UCSD-AML1 (cell line): ENCODE measurements around the gene TRNT1.

ENCODE experiments used
- DNase-seq: peaks from one replicate; lab custom pipeline; 2025; ENCODE audit not compliant: unreplicated experiment; lab: John Stamatoyannopoulos, UW

Gene TRNT1

GRCh38 chr3:3110749-3111361 lies 15.9 kb upstream of the TRNT1 start:
- no peak for DNase-seq

DNA sequence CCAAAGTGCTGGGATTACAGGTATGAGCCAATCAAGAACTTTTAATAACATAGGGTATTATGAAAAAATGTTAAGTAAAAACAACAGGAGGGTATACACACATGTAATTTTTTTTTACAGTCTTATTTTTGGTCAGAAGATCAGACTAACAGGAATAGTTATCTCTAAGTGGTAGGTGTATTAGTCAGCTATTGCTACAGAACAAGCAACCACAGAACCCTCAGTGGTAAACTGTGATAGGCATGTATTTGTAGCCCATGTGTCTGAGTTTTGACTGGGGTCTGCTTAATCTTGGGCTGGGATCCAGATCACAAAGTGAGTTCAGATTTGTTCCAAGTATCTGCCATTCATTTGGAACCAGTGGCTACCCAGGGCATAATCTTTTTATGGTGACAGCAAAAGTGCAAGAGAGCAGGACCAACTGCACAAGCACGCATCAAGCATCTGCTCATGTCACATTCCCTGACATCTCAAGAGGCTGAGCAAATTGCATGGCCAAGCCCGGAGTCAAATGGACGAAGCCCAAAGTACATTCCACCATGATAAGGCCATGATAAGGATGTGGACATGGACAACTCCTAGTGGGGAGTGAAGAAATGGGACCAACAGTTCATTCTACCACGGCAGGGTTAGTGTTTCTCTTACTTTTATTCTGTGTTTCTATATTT lies 13.6 kb upstream of the TRNT1 start:
- no peak for DNase-seq

DNA sequence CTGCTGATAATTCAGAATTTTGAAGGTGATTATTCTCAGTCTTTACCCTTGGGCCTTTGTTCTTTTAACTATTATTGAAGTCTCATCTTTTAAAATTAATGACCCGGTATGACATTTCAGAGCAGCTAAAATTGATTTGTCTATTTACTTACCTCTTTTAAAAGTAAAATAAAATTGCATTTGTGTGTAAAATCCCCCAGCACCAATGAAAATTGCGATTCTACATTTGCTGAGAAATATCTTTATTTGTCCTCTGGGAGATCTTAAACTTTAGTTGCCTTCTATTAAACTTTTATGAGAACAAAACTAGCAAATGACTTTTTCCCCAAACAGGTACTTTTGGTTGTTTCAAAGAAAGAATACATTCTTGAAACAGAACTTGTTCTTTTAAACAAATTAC lies 9.1 kb upstream of the TRNT1 start:
- DNase-seq, result no peak

DNA sequence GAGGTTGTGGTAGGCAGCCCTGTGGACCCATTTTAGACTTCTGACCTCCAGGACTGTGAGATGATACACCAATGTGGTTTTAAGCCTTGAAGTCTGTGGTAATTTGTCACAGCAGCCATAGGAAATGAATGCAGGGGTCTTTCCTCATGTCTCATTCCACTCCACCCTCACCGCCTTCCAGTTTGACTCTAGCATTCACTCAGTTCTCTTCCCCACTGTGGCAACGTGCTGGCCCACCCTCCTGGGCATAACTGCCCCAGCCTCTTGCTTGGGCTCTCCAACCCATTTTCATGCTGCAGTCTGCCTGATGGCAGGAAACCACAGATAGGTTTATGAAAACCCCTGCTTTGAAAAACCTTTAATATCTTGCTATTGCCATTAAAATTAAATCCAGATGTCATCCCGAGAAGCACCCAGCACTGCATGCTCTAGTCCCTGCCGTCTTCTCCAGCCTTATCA lies 7.3 kb upstream of the TRNT1 start:
- no peak for DNase-seq

DNA sequence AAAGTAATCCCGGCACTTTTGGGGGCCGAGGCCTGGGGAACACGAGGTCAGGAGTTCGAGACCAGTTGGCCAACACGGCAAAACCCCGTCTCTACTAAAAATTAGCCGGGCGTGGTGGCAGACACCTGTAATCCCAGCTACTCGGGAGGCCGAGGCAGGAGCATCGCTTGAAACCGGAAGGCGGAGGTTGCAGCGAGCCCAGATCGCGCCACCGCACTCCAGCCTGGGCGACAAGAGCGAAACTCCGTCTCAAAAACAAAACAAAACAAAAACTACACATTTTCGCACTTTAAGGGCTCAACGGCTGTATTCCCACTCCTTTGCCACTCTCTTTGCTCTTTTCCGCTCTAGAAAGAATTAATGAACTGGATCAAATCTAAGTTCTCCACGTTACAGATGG lies 763 bp upstream of the TRNT1 start:
- no peak for DNase-seq

DNA sequence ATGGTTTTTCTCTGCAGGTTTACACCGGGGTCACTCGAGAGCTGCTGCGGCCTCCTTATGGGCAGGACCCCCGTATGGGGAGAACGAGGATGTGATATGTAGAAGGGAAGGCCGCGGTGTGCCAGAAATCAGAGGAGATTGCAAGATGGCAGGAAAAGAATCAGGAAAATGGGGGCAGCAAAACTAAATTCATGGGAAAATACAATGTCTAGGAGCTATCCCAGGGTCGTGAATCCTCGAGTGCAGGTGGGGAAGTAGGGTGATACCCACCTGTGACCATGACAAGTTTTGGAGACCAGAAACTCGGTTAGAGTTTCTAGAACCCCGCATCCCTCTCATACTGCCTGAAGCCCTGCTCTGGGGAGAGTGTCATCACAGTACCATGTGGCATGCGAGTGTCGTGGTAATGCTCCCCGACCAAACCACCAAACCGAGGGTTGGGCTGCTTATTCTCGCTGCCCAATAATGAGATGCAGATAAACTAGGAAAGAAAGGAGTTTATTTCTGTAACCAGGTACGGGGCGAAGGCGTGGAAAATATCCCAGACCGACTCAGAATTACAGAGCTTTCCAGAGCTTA lies 781 bp downstream of the TRNT1 start:
- DNase-seq, result no peak

GRCh38 chr3:3129579-3129978 lies 2.8 kb downstream of the TRNT1 start:
- no peak for DNase-seq

GRCh38 chr3:3133500-3133899 lies 6.8 kb downstream of the TRNT1 start:
- DNase-seq, result no peak

DNA sequence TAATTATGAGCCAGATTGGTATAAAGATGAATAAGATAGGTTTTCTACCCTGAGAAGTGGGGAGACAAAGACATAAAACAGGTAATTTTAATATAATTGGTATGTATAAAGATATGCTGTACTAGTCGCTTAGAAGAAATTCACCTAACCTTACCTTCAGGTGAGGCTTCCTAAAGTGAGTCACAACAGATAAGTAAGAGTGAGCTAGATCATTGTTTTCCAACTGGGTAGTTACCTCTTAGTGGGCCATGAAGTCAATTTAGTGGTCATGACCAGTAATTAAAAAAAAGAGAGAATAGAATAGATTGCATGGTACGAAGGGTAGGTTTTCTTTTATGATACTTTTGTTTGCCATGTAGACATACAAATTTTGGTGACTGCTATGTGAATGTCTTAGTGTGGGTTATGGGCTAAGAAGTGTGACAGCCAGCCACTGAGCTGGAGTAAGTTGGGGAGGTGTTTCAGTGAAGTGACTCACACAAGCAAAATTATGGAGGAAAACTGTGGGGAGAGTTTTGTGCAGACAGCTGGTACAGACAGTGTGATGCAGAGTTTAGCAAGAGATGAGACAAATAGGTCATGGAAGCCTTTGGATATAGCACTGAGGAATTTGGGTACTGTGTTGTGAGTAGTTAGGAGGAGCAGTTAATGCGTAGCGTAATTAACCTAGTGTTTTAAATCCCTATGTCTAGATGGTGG lies 8.2 kb downstream of the TRNT1 start:
- DNase-seq, result no peak

DNA sequence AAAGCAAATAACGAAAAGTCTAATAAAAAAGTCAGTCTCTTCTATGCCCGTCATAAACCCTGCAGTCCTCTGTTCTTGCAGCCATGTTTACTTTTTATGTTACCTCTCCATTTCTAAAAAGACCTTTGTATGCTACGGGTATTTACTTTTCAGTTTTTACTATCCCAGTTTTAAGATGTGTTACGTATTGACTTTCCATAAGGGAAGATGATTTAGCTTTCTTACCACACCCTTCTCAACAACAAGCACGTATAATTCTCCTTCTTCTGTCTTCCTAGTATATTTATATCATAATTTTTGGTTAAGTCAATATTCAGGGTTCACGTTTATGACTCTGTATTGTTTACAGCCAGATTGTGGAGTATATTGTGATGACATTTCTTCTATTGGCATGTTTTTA lies 10.8 kb downstream of the TRNT1 start:
- no peak for DNase-seq

GRCh38 chr3:3141939-3142338 lies 15.2 kb downstream of the TRNT1 start:
- no peak for DNase-seq

DNA sequence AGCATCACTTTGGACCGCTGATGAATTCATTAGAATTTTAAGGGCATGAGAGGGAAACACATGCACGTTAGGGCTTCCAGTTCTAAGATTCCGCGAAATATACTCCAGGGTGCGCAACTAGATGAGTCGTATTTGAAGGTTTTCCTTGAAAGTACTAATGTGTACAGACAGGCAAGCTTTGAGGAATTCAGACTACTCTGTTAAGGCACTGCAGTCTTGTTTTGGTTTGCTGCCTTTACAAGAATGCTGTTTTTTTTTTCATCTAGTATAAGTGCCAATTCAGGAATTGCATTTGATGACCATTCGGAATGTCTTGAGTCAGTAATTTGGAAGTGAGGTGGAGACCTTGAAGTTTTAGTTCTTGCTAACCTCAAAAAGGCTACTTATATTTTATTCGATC lies 19.1 kb downstream of the TRNT1 start:
- no peak for DNase-seq

DNA sequence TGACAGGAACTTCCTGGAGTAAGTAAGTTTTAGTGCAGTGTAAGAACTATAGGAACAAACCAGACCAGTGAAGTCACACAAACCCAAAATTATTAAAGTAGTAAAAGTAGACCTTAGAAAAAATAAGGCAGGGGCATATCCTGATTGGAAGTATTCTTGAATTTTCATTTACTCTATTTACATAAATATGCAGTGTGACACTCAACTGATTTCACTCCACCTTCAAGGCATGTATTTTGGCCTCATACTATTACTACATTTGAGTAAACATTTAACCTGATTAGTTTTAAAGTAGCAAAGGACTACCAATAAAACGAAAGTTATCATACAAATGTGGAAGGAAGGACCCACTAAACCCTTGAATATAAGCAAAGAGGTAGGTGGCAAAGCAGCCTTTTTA lies 22.8 kb downstream of the TRNT1 start:
- DNase-seq, result no peak

DNA sequence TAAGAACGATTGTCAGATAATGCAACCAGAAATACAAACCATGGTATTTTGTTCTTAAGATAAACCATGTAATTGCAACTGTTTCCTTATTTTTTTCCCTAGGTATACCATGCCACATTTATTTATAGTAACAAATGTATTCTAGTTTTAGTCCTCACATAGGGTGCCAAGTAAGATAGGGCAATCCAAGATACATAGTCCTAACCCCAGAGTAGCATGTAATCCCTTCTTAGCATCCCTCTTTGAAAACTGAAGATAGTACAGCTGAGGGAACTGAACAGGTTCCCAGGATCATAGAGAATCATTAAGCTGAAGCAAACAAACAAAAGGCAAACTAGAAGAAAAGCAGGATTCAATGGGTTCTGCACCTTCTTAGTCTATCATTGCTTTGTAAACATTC lies 24.8 kb downstream of the TRNT1 start:
- no peak for DNase-seq

- no peak for DNase-seq
These were observed 28.3 kb downstream of the TRNT1 start for GRCh38 chr3:3154879-3155610.

DNA sequence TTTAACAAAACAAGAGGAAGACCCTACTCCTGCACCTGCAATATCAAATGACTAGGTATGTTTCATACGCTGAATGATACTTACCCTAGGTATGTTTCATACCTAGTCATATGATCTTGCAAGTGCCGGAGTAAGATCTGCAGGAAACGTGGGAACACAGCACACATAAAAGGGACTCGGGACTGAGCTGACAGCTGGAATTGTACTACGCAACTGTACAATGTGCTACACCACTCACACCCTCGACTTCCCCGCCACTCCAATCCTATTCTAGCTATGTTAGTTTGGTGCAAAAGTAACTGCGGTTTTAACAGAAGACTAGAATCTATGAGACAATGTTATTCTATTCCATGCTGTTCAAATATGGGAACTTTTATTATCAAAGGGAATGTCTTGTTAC lies 30.7 kb downstream of the TRNT1 start:
- DNase-seq, result no peak

DNA sequence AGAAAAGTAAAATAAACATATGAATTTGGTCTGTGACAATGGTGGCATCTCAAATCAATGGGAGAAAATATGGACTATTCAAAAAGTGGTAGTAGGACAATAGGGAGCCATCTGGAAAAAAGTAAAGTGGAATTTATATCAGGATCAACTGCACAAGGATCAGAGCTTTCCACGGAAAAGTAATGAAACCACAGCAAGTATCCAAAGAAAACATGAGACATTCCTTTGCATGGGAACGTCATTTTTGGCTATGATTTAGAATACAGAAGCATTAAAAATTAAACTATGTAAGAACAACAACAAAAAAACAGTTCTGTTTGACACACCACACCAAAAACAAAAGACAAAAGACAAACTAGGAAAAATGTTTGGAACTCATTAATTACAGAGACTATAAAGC lies 34.1 kb downstream of the TRNT1 start:
- no peak for DNase-seq

DNA sequence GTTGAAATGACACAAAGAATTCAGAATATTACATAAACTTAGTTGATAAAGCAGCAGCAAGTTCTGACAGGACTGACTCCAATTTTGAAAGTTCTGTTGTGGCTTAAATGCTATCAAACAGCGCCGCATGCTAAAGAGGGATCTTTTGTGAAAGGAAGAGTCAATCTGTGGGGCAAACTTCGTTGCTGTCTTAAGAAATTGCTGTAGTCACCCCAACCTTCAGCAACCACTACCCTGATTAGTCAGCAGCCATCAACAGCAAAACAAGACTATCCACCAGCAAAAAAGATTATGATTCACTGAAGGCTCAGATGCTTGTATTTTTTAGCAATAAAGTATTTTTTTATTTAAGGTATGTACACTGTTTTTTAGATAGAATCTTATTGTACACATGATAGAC lies 38.5 kb downstream of the TRNT1 start:
- no peak for DNase-seq

- no peak for DNase-seq
These were observed 38.9 kb downstream of the TRNT1 start for GRCh38 chr3:3165650-3166049.

DNA sequence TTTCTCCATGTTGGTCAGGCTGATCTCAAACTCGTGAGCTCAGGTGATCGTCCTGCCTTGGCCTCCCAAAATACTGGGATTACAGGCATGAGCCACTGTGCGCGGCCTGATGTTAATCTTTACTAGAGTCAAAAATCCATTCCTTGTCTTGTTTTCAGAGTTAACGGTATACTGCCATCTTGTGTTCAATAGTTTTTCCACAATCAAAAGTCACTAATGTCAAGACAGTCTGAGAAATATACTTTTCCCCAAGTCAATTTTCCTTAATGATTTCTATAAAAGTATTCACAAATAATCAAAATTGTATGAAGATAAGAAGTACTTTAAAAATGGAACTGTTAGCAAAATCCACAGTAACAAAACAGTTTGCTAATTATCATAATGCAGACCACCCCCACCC lies 44.3 kb downstream of the TRNT1 start:
- no peak for DNase-seq

DNA sequence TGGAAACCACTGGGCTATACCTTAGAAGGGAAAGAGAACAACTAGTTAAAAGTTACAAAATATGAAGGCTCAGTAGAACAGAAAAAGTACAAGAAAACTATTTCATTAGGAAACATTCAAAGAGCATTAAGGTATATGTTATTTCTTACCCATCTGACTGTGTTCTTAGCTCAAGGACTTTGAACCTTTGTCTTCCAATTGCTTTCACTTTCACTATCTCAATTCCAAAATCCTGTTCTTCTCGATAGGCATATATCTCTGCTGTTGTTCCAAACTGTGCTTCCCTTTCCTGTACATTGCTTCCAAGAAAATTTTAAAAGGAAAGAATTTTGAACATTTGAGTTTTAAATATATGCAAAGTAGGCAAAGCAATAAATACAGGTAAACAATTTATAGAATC lies 45.9 kb downstream of the TRNT1 start:
- DNase-seq, result no peak
